IgD-negative memory B cell (primary cell): ENCODE data around the gene PIGU. TPM values are rescaled to one million over a fixed set of nuclear protein-coding genes. Genes with fewer than 3 reads are reported as not detected.
"Not testable (repeated sequence)": the region's sequence is repeated elsewhere in the genome, so short reads cannot be mapped to it uniquely, and the experiment has no call there.

Source experiments
- H3K27ac Mint-ChIP-seq, 3 donors: one replicate each; pipeline ENCODE4 v1.8.0; 2020 to 2022; ENCODE audit warnings: mild to moderate bottlenecking in 3 of 3, mixed read lengths in 3 of 3, moderate library complexity in 1 of 3
- H3K27me3 Mint-ChIP-seq: one replicate; pipeline ENCODE4 v1.8.0; 2021; ENCODE audit warnings: mixed read lengths
- H3K36me3 Mint-ChIP-seq: one replicate; pipeline ENCODE4 v1.8.0; 2020; ENCODE audit warnings: mild to moderate bottlenecking, mixed read lengths
- H3K4me1 Mint-ChIP-seq, 3 donors: one replicate each; pipeline ENCODE4 v1.8.0; 2020 to 2022; ENCODE audit warnings: mixed read lengths in 3 of 3, mild to moderate bottlenecking in 1 of 3
- H3K4me3 Mint-ChIP-seq, 4 donors: one replicate each; pipeline ENCODE4 v1.8.0; 2020 to 2022; ENCODE audit warnings: mild to moderate bottlenecking in 4 of 4, mixed read lengths in 4 of 4, moderate library complexity in 3 of 4
- H3K9me3 Mint-ChIP-seq, 3 donors: one replicate each; pipeline ENCODE4 v1.8.0; 2020 to 2021; ENCODE audit warnings: mixed read lengths in 3 of 3, mild to moderate bottlenecking in 1 of 3
- polyA plus RNA-seq: library from polyadenylated mRNA; unstranded; fragments of 300-500 nt; fragmentation: Illumina TruSeq; gene quantifications from one replicate; pipeline ENCODE4 v1.2.3, GENCODE V29; 2021

PIGU gene
- polyA plus RNA-seq, 1 donor from 2014 or later = 19.8 TPM

- peaks cover 30 to 34% (median 32%) of the 10 kb centered on the region in 3 donors for H3K4me1 Mint-ChIP-seq
- not testable (repeated sequence) for H3K9me3 Mint-ChIP-seq, H3K36me3 Mint-ChIP-seq, H3K27me3 Mint-ChIP-seq, H3K27ac Mint-ChIP-seq
- peak overlapping the region in 3 of 4 donors; percentile 60 to 100 (median 99) for H3K4me3 Mint-ChIP-seq
Measured at GRCh38 chr20:34514034-34514433, 162.9 kb downstream of the PIGU start.

- Mint-ChIP-seq H3K27me3 (no peaks in the 10 kb centered on the region), H3K36me3 (no peaks in the 10 kb centered on the region), H3K4me1 (peaks cover 24 to 26% (median 25%) of the 10 kb centered on the region in 3 donors), H3K27ac (peak overlapping the region; percentile 53 to 89 (median 82)), H3K4me3 (peak overlapping the region in 3 of 4 donors; percentile 47 to 69 (median 61)), H3K9me3 (no peaks in the 10 kb centered on the region)
Measured at GRCh38 chr20:34512955-34513419, 163.9 kb downstream of the PIGU start.

DNA sequence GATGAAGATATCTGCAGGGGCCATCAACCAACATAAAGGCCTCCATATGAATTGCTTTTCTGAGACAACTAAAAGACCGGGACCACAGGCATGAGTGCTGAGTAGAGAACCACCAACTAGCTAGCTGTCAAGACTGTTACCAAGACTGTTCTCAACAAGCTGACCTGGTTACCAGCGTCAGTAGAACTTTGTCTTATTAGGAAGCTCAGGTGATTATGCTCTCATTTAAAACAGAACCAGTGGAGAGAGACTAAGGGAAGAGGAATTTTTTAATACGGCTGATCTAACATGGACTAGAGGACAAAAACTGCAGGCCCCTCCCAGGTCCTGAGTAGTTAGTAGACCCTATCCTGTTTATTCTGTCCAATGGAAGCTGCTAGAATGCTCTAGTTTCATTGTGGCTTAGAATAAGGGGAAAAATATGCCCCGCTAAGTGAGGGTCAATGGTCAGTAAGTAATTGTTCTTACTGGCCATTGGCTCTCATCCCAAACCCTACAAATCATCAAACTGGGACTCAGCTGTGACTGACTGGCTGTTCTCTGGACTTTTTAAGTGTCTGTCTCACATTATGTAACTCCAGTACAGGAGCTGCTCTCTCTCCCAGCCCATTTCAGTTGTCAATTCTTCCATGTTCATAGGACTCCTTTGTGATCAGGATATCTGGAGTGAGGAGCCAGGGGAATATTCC, 164.5 kb downstream of the PIGU start:
- Mint-ChIP-seq H3K9me3 (no peaks in the 10 kb centered on the region), H3K36me3 (no peaks in the 10 kb centered on the region), H3K4me1 (peaks cover 20 to 23% (median 22%) of the 10 kb centered on the region in 3 donors), H3K4me3 (peak overlapping the region in 2 of 4 donors; percentile 52 to 69), H3K27ac (peak overlapping the region; percentile 53 to 89 (median 82)), H3K27me3 (no peaks in the 10 kb centered on the region)

- peak overlapping the region in 1 of 3 donors; percentile 53 for H3K27ac Mint-ChIP-seq
- peak overlapping the region in 1 of 4 donors; percentile 69 for H3K4me3 Mint-ChIP-seq
- no peaks in the 10 kb centered on the region for H3K27me3 Mint-ChIP-seq
- no peaks in the 10 kb centered on the region for H3K9me3 Mint-ChIP-seq
- no peaks in the 10 kb centered on the region for H3K36me3 Mint-ChIP-seq
- H3K4me1 Mint-ChIP-seq = peaks cover 20 to 23% (median 22%) of the 10 kb centered on the region in 3 donors
Measured at GRCh38 chr20:34511891-34512265, 165.0 kb downstream of the PIGU start.

DNA sequence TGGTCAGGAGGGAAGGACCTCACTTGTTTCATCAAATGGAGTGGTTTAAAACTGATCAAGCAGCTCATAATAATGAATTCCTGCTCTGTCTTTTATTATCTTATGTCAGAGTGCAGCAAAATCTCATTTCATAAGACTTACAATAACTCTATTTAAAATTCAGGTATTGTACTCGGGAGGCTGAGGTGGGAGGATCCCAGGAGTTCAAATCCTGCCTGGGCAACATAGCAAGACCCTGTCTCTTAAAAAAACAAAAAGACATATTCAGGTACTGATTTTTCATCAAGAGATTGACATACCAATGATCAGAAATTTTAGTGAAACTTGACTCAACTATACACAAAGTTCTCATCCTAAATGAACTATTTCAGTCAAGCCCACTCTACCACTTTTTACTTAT, 166.3 kb downstream of the PIGU start:
- Mint-ChIP-seq H3K4me1 (peaks cover 14 to 23% (median 18%) of the 10 kb centered on the region in 3 donors), H3K27me3 (no peaks in the 10 kb centered on the region), H3K27ac (peak overlapping the region in 1 of 3 donors; percentile 78), H3K36me3 (no peaks in the 10 kb centered on the region), H3K4me3 (no peak overlapping the region), H3K9me3 (no peaks in the 10 kb centered on the region)

Other genes with a start within 250 kb of the PIGU start
- gene DYNLRB1, start 160.7 kb downstream of the PIGU start, polyA plus RNA-seq = 333 TPM
- 8.6 TPM for gene MAP1LC3A, start 118.4 kb downstream of the PIGU start, polyA plus RNA-seq
- 1.3 TPM for gene TP53INP2, start 27.3 kb upstream of the PIGU start, polyA plus RNA-seq
- gene NCOA6, start 148.6 kb upstream of the PIGU start, polyA plus RNA-seq = 10.8 TPM
- 1.1 TPM for gene GGT7, start 195.8 kb upstream of the PIGU start, polyA plus RNA-seq
- 4.2 TPM for gene ACSS2, start 199.5 kb upstream of the PIGU start, polyA plus RNA-seq